Calu3 (cell line): ENCODE measurements around the gene NRN1L. TPM values are rescaled to one million over a fixed set of nuclear protein-coding genes. Genes with fewer than 3 reads are reported as not detected.
A peak's percentile ranks its signal among the peaks of the same experiment; 100 is the strongest.

Source experiments
- BruUV-seq: library from RNA; stranded (reverse); fragments of 400-500 nt; replicated peaks from 2 replicates; lab custom pipeline; 2021; lab: Mats Ljungman, UMichigan
- CTCF ChIA-PET: fragments of 300-600 bp; sonication (Branson Sonifier 250); formaldehyde crosslinking; loops from one replicate; lab custom pipeline; 2022; ENCODE audit warnings: antibody characterized with exemption; lab: Charles Lee
- DNase-seq: peaks from one replicate; pipeline ENCODE4 v3.0.0; 2022
- H3K27ac Mint-ChIP-seq: one replicate; pipeline ENCODE4 v1.8.0; 2022; ENCODE audit warnings: mixed read lengths; ENCODE audit not compliant: unreplicated experiment
- H3K27me3 Mint-ChIP-seq: one replicate; pipeline ENCODE4 v1.8.0; 2022; ENCODE audit warnings: mixed read lengths; ENCODE audit not compliant: unreplicated experiment
- H3K36me3 Mint-ChIP-seq: one replicate; pipeline ENCODE4 v1.8.0; 2022; ENCODE audit warnings: mild to moderate bottlenecking, moderate library complexity, mixed read lengths; ENCODE audit not compliant: insufficient read depth, unreplicated experiment
- H3K4me1 Mint-ChIP-seq: one replicate; pipeline ENCODE4 v1.8.0; 2022; ENCODE audit warnings: mild to moderate bottlenecking, low read depth, mixed read lengths; ENCODE audit not compliant: unreplicated experiment
- H3K4me3 Mint-ChIP-seq: one replicate; pipeline ENCODE4 v1.8.0; 2022; ENCODE audit warnings: mild to moderate bottlenecking, low read depth, moderate library complexity, mixed read lengths; ENCODE audit not compliant: unreplicated experiment
- H3K9me3 Mint-ChIP-seq: one replicate; pipeline ENCODE4 v1.8.0; 2022; ENCODE audit warnings: low read depth, mixed read lengths; ENCODE audit not compliant: unreplicated experiment
- CTCF ChIP-seq: fragments of 200-600 bp; IDR thresholded peaks from one replicate; pipeline ENCODE4 v1.8.0; 2022; ENCODE audit warnings: antibody characterized with exemption; ENCODE audit not compliant: unreplicated experiment
- intact Hi-C: fragments of 100-400 bp; cut with micrococcal nuclease; formaldehyde crosslinking; loops from one replicate; pipeline ENCODE4 v1.10.0; 2022; ENCODE audit not compliant: unreplicated experiment
- total RNA-seq: library from RNA; stranded (reverse); gene quantifications from 2 replicates; pipeline ENCODE4 v1.2.3, GENCODE V29; 2022

Gene NRN1L
- total RNA-seq, 1 experiment from 2014 or later, result not detected

GRCh38 chr16:67872631-67873434 lies 11.9 kb upstream of the NRN1L start, which contains the start of gene EDC4:
TSS of gene EDC4 (plus strand) at chr16:67873052. CDS start at chr16:67873262, 210 bp downstream.
- intact Hi-C loops, result no loop called here
- peak; percentile 94 for DNase-seq
- CTCF ChIA-PET, result interaction anchor here (1.3 to 2.3 kb wide), 2 partner anchors 11 to 56 kb away, joined by 8 to 10 read pairs; partner anchors contain the start of gene NRN1L
- Mint-ChIP-seq H3K4me1 (peaks cover 31% of the 10 kb centered on the region), H3K36me3 (peaks cover 58% of the 10 kb centered on the region), H3K27ac (peak within 1 kb of the TSS; percentile 84), H3K9me3 (no peaks in the 10 kb centered on the region), H3K4me3 (peak within 1 kb of the TSS; percentile 87), H3K27me3 (no peaks in the 10 kb centered on the region)
- TF ChIP-seq CTCF, result no peak
- no TSS peak for BruUV-seq

GRCh38 chr16:67873435-67874370 lies 11.0 kb upstream of the NRN1L start:
- CTCF ChIA-PET, result interaction anchor here (1.3 to 2.3 kb wide), 3 partner anchors 10 to 57 kb away, joined by 6 to 10 read pairs (median 8); partner anchors contain the start of gene NRN1L
- intact Hi-C loops, result no loop called here
- Mint-ChIP-seq H3K36me3 (peaks cover 59% of the 10 kb centered on the region), H3K9me3 (no peaks in the 10 kb centered on the region), H3K4me3 (peak overlapping the region; percentile 87), H3K27ac (peak overlapping the region; percentile 84), H3K4me1 (peaks cover 31% of the 10 kb centered on the region), H3K27me3 (no peaks in the 10 kb centered on the region)
- BruUV-seq, result TSS peak; percentile 27
- TF ChIP-seq CTCF, result no peak
- DNase-seq, result no peak

GRCh38 chr16:67874372-67874771 lies 10.3 kb upstream of the NRN1L start:
- BruUV-seq, result no TSS peak
- no peak for TF ChIP-seq CTCF
- Mint-ChIP-seq H3K36me3 (peaks cover 62% of the 10 kb centered on the region), H3K9me3 (no peaks in the 10 kb centered on the region), H3K27ac (peak overlapping the region; percentile 84), H3K4me1 (peaks cover 31% of the 10 kb centered on the region), H3K27me3 (no peaks in the 10 kb centered on the region), H3K4me3 (peak overlapping the region; percentile 87)
- CTCF ChIA-PET, result interaction anchor here (1.2 to 2.3 kb wide), 3 partner anchors 9 to 26 kb away, joined by 3 to 10 read pairs (median 6); partner anchors contain the start of gene NRN1L
- DNase-seq, result no peak
- intact Hi-C loops, result no loop called here

GRCh38 chr16:67877064-67877463 lies 7.6 kb upstream of the NRN1L start:
- H3K9me3 Mint-ChIP-seq, result no peaks in the 10 kb centered on the region
- intact Hi-C loops, result no loop called here
- no TSS peak for BruUV-seq
- no peak for DNase-seq
- TF ChIP-seq CTCF, result no peak
- no peak overlapping the region for H3K4me3 Mint-ChIP-seq
- no peaks in the 10 kb centered on the region for H3K27me3 Mint-ChIP-seq
- CTCF ChIA-PET, result no interaction called here
- H3K27ac Mint-ChIP-seq, result no peak overlapping the region
- peaks cover 24% of the 10 kb centered on the region for H3K4me1 Mint-ChIP-seq
- peaks cover 66% of the 10 kb centered on the region for H3K36me3 Mint-ChIP-seq
